ENCODE data around the gene ZBTB16.

ZBTB16 gene

DNA sequence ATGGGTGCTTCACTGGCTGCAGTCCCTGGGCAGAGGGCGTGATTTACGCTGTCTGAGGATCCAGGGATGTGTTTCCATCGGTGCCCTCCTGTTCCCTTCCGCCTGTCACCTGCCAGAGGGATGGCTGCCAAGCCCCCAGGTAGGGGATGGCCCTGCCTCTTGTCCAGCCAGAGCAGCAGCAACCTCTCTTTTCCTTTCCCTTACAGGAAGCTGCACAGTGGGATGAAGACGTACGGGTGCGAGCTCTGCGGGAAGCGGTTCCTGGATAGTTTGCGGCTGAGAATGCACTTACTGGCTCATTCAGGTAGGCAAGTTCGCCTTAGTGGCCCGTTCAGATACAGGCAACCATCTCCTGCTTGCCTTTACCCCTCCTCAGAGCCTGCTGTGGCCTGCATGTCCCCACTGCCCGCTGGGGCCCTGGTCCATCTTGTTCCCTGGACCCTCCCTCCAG, 96.6 kb downstream of the ZBTB16 start:
- no peak for FAIRE-seq

DNA sequence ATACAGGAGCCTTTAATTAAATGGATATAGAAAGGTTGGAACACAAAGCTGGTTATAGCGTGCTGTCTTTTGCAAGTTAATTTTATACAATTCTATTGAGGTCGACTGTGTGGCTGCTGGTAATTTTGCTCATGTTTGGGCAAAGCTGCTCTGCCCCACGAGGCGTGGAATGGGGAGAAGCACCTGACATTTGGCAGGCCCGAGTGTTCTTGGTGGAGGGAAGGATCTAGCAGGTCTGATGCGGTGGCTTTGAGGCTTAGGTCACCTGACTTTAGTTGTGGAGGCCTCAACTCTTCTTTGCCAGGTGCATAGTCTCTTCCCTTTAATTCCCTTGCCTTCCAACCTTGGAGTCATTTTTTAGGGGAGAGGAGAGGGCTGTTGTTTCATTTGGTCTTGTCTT, 97.3 kb downstream of the ZBTB16 start:
- no peak for FAIRE-seq

DNA sequence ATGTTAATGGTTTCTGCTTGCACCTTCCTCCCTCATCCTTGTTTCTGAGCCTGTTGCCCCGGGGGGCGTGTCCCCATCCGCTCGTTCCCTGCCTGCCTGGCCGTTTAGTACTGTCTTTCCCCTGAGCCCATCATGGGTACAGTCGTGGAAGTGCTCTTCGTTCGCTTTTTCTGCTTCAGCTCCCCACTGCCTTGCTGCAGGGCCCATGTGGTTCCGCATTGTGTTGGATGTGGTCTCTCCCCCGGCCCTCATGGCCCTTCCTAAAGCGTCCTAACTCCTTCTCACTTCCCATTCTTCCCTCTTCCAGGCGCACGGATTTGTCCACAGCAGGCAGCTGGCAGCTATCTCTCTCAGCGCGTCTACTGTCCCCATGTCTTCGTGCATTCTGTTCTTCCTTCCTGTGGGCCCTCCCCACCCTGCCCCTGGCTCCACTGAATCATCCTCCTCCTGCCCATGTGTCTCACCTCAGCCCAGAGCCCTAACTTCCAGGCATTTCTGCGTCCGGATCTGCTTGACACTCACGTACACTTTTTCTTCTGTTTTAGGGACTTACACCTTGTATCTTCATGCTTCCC, 98.1 kb downstream of the ZBTB16 start:
- FAIRE-seq, result no peak

DNA sequence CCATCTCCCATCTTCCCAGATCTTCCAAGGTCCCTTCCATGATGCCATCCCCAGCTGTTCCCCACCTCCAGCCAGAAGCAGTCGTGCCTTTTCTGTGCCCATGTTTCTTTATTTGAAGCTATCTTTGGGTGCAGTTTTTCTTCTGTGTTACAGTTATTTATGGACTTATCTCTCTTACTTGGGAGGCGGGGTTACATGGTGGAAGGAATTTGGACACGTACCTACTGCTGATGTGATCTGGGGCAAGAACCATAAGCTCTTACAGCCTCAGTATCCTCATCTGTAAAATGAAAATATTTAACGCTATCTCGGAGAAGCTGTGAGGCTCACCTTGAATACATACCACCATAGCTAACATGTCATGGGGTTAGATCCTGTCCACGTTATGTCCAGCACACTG, 98.9 kb downstream of the ZBTB16 start:
- no peak for FAIRE-seq

DNA sequence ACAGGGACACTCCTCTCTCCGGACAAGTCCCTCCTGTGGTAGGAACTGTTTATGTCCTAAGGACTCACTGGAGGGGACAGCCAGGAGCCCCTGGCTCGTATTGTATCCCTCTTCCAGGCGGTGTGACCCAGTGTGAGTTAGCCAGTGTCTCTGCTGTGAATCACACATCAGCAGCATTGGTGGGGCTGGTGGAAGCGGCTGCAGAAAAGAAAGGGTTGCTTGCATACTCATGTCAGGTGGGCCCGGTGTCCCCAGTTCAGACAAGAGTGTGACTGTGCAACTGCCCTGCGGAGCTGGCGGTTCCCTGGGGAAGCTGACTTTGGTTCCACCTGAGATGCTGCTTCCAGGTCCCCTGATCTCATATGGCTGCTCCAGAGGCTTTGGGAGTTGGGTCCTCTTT, 99.4 kb downstream of the ZBTB16 start:
- no peak for FAIRE-seq

DNA sequence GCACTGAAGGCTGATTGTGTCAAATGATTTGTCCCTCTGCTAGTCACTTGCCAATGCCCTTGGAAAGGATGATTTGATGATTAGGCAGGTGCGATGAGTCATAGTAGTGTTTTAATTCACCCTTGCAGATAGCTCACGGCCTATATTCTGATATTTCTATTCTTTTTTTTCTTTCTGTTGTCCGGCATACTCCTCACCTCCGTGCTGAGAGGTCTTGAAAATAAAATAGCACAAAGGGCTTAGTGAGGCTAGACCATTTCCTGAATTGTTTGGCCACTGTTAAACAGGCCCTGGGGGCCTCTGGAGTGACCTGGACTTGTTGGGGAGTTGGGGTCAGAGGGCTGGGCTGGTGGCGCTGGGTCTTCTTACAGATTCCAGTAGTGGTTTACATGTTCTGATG, 99.8 kb downstream of the ZBTB16 start:
- FAIRE-seq, result no peak

DNA sequence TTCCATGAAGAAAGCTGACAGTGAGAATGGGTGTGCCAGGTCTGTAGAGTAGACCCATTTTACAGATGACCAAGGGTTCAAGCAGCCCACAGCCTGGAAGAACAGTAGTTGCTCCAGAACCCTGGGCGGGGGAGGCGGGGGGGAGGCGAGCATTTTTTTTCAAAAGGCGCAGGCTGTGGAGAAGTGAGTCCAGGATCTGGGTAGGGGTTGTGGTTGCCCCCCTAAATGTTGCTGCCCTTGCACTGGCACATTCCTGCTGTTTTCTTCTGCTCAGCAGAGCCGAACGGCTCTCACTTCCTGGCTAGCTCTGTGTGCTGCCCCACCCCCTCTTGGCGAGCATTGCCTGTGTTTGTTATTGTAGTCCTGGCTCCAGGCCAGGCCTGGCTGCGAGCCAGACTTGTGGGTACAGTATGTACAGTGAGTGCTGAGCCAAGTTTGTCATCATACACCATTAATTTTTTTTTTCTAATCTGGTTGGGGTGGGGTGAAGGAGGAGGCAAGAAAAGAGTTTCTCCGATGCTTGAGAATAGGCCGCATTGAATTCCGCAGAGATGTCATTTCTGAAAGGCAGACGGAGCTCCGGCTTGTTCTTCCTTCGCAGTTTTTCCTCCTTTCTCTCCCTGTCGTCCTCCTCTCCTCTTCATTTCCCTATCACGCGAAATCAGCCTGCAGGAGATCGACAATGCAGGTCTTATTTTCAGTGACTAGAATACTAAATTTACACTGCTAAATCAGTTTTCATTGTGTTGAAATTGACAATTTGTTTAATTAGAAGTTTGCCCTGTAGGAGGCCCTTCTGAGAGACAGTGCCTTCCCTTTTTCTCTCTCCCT, 100.5 kb downstream of the ZBTB16 start:
- FAIRE-seq, result no peak

DNA sequence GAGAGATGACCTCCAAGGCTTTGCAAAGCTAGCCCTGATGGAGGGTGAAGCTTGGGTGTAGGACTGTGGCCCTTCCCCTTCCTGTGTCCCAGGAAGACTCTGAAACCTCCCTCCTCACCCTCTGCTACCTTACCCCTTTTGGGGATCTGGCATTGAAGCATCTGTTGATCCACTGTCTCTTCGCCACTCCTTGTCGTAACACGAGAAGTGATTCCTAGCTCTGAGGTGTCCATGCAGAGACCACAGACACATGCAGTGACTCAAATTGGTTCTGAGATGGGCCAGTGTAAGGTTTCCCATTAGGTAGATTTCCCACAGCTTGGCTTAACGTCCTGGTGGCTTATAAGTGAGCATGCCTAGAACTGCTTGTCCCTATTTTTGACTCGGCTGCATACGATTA, 101.4 kb downstream of the ZBTB16 start:
- FAIRE-seq, result no peak

DNA sequence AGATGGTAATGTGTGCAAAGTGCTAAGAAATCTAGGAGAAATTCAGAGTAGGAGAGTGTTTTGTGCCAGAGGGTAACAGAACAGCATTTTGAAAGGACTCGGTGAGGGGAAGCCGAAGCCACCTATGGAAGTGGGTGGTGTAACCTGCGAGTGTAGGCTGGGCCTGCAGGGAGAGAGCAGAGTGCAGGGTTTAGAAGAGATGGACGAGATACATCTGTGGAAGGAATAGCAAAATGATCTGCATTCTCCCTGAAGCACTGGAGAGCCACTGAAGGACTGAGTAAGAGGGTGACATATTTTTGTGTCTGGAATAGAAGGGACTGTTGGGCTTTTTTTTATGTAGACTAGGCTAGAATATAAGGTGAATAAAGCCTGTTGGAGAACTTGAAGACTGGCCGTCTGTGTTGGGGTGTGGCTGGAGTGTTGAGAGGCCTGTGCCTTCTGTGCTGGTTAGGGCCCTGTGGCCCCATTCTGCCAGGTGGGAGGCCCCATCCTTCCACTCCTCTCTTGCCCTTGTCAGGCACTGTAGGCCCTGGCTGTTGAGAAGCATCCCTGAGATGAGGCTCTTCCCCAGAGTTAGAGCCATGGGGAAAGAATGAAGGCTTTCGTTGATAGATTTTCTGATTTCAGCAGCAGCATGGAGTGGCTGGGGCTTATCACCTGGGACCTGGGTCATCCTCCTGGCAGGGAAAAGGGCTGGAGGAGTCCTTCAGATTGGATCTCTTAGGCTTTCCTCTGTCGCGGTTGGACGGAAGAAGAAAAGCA, 102.2 kb downstream of the ZBTB16 start:
- FAIRE-seq, result no peak

DNA sequence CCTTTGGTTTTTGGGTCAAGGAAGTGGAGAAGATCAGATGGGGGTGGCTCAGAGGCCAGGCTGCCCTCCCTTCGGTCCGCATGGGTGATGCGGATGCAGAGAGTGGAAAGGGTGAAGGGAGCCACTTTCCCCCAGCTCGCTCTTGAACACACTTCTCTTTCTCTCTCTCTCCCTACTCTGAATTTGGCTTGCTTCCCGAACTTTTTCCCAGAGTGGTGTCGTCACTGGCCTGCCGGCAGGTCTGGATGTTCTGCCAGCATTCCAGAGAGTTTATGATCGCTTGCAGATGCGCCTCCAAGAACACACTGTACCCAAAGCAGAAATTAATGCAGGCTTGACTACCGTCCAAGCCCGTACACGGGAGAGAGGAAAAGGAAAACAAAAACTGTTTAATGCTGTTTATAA, 103.2 kb downstream of the ZBTB16 start:
- FAIRE-seq, result no peak

DNA sequence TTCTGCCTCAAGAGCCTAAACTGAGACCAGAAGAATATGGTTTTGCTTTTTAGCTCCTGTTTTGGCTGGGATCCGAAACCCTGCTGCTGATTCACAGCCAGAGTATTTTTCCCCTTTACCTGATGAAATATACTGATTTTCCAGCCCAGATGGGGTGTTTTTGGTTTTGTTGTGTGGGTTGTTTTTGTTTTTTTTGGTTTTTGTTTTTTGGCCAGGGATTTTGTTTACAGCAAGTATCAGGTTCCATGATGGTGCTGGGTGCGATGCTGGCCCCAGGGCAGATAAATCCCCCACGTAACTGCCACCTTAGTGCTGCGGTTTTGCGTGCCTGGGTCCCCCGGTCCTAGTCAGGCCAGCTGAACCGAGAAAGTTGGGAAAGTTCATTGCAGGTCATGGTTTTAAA, 103.7 kb downstream of the ZBTB16 start:
- no peak for FAIRE-seq

DNA sequence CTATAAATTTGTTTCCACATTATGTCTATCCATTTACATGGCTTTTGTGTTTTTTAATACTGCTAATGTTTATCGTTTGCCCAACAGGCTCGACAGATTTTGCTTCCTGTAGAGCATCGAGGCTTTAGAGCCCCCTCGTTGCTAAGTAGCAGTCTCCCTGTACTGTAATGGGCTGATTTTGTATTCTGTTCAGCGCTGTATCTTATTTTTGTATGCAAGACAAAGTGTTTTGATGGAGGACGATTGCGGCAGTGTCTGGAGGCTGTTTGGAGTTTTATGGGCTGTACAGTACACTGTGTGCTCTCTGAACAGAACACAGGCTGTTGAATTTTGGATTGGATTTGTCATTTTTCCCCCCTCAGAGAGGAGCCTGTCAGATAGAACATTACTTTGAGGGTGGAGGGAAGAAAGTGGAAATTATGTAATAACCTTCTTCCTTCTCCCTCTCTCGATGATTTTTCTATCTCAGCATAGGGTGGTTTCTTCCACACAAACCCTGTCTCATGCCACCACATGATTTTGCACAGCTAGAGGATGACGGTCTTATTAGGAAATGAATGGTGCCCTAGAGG, 104.4 kb downstream of the ZBTB16 start:
- FAIRE-seq, result no peak

DNA sequence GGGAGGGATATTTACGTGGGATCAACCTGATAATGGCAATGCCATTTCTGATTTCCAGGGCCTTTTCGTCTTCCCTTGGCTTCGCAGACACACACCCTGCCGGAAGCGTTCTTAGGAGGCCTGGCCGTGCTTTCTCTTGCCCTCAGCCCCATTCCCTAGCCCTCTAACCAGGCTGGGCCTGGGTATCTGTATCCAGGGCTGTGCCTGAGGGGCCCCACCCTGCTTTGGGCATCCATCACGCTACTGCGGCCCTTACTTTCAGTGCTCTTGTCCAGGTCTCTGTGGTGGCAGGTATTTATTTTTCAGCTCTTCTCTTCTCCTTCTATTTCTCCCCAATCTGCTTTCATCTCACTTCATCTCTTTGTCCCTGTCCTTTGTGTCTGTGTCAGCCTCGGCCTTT, 105.0 kb downstream of the ZBTB16 start:
- no peak for FAIRE-seq

DNA sequence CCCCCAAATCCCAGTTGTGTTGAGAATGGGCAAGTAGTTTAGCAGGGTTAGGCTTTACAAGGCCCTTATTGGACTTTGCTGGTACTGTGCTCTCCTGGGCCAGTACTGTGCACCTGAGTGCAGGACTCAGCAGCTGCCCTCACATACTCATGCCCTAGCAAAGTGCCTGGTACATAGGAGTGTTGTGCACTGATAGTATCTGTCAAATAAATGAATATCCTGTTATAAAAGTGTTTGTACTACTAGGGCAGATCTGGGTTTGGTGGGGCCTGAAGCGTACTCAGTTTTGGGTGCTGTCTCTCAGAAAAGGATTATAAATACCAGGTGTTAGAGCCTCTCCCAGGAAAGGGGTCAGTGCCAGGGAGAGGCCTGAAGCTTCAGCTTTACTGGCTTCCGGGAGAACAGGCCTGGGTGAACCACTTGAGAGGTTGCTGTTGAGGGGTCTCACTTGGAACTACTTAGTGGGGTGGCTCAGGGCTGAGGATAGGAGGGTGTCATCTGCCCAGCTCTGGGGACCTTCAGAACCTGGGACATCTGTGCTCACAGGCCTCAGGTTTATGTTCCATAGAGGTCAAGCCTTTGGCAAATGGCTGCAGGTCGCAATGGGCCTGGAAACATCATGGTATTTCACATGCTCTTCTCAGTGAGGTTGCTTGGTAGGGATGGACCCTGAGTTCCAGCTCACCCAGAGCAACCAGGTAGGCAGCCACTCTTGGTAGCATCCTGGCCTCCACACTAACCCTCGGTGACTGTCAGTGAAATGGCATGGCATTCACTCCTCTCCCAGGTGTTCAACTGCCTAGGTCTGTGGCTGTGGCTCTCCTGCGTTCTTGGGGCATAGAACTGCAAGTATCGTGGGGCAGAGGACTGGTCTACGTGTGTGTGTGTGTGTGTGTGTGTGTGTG, 106.1 kb downstream of the ZBTB16 start:
- no peak for FAIRE-seq

DNA sequence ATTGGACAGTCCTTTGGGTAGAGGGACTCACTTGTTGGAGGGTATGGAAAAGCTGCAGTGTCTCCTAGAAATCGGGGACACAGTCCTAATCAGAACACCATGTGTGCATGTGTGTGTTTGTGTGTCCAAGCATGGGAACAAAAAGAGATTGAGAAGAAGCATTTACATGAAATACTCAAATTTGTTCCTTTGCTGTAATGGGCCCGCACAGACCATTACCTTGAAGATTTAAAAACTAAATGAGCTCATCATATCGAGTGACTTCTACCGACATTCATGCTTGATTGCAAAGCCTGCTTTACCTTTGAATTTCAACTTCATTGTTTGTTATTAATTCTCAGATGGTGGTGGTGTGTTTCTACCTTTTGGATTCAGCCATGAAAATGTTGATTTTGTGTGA, 106.9 kb downstream of the ZBTB16 start:
- no peak for FAIRE-seq

DNA sequence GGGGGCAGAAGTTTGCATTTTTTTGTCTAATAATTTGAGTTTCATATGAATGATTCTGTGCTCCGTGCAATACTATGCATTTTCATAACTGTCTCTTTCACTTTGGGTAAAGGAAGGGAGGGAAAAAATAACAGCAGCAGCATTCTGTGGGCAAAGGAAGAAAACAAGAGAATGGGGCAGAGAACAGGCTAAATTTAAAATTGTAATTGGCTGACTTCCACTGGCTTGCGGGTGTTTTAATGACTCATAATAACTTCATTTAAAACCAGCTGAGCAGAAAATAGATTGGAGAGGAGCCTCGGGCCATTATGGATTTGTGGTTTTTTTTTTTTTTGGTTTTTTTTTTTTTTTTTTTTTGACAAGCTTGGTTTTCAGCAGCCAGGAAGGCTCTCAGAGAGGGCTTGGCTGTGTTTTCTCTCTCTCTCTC, 107.4 kb downstream of the ZBTB16 start:
- no peak for FAIRE-seq

DNA sequence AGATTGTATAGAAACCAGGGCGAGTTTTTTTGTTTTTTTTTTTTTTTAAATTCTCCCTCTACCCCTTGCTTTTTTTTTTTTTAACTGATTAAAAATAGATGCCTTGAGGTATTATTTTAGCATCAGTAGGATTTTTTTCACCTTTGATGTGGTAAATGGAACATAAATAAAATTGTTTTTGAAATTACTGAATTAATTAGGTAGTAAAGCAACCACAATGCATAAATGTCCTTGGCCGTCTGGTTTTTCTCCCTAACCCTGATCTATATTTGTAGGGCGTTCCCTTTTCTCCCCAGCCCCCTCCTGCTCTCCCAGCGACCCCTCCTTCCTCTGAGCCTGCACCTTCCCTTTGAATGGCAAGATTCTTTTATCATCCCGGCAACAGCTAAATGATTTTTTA, 107.8 kb downstream of the ZBTB16 start:
- FAIRE-seq, result no peak

DNA sequence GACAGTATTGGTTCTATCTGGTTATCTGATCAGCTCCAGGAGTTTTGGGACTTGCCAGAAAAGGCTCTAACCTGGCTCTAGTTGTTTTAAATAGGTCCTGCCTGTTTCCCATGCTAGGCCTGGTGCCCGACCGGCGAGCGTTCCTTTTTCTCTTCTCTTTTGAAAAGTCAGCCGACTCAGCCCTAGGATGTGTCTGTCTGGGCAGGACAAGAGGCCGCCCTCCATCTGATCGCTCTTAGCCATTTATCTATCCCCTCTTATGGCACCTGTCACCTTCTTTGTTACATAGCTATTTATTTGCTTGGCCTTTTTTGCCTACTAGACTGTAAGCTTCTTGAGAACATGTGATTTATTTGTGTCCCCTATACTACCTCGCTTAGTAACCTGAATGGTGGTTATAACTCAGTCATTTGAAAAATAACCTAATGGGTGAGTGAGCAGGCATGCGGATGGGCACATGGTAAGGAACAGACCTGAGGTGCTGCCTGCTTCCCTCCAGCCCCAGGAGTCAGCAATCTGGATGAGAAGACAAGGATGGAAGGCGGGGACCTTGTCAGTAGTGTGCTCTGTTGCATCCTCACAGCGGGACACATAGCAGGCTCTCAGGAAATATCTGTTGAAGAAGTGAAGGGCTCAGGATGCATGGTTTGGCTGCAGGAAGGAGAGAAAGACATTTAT, 108.4 kb downstream of the ZBTB16 start:
- no peak for FAIRE-seq

DNA sequence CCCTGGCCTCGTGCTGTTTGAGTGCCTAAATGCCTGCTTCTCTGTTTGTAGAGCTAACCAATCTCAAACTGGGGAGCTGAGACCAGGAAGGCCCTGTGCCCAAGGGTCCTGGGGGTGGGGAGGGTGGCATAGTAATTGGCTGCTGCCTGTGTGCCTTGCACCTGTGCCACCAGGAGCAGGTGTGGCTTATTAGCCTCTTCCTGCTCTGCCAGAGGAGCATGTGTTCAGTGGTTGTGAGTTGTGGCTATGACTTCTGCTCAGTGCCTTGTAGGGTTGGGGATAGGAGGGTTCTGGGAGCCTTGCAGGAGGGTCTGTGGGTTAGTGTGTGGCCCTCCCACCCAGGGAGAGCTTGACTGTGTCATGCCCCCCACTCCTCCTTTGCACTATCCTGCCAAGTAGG, 109.2 kb downstream of the ZBTB16 start:
- no peak for FAIRE-seq

DNA sequence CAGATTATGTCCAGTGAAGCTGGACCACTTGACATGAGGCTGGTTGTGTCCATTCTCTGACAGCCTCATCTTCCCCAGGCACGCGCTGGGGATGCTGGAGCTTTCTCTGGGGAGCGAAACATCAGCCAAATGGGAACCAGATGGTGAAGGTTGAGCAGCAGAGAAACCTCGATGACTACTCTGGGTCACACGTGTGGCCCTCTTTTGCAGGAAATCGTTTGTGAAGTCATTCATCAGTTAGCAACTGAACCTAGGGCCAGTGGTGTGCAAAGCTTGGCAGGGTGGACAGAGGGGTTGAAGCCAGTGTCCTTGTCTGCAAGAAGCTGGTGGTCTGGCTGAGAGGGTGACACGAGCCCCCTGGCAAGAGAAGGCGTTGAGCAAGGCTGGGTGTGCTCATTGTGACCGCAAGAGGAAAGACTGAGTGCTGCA, 109.8 kb downstream of the ZBTB16 start:
- no peak for FAIRE-seq

DNA sequence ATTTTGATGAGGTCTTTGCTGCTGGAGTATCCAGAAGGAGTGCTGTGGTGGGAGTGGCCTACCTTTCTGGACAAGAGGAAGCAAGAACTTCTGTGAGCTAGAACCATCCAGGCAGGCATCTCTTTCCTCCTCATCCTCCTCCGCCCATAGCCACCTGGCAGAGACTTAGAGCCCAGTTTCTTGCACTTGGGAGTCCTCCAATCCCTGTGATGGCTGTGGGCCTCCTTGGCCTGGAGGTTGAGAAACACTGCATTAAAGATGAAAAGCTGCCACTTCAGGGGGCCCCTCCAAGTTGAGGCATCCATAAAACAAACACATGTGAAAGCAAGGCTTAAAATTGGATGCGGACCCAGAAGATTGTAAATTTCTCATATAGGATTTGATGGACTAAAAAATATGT, 110.3 kb downstream of the ZBTB16 start:
- no peak for FAIRE-seq

DNA sequence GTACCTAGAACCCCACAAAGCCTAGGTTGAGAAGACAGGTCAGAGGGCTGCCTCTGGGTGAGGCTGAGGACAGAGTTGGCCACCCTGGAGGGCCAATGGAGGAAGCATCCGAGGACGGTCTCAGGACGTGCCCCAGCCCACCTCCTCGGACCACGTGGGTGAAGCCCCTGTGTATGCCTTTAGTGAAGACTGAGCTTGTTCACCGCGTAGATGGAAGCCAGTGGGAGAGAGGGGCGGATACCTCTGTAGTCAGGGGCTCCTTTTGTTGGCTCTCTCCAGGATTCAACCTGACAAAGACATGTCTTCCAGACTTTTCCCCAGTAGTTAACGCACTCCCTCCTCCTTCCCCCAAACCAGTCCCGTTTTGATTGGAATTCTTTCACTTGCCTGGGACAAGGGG, 110.7 kb downstream of the ZBTB16 start:
- no peak for FAIRE-seq

All from A204.1 (cell line).